Activated CD4-positive, alpha-beta T cell treated with anti-CD3 and anti-CD28 coated beads, Interleukin-2, Interleukin-6, amounts not matched to agents 100 ng/mL and 50 ng/mL, durations not matched to agents 16 hours and 8 hours (primary cell): Measurements from ENCODE around the gene TBC1D28.
"Not testable (repeated sequence)": the region's sequence is repeated elsewhere in the genome, so short reads cannot be mapped to it uniquely, and the experiment has no call there.

Experiments
- DNase-seq: peaks from one replicate; pipeline ENCODE4 v3.0.0-alpha.2; 2020

Gene TBC1D28

GRCh38 chr17:18644291-18644690 lies at the start of gene TBC1D28:
Gene TBC1D28, minus strand, starts transcription at chr17:18644391. Its CDS starts 3,039 bp downstream, at chr17:18641352.
- DNase-seq, result not testable (repeated sequence)

DNA sequence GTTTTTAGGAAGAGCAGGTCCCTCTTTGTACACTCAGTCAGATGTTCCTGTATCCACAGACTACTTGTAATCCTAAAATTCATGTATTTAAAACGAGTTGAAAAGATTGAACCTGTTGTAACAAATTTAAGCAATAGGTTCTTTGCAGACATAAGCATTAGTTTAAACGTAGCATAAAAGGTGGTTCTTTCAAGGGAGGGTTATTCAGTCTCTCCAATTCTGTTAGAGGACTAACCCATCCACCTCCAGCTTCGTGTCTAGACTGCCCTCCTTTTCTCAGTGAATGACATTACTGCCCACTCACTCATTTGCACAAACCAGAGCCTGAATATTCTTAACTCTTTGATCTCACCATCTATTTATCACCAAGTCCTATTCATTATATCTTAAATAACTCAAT lies 38.5 kb upstream of the TBC1D28 start:
- not testable (repeated sequence) for DNase-seq

GRCh38 chr17:18681767-18682571 lies 37.8 kb upstream of the TBC1D28 start, which contains the start of gene FOXO3B:
Gene FOXO3B, minus strand, starts transcription at chr17:18682314. Its CDS starts 663 bp downstream, at chr17:18681651.
- DNase-seq, result peak; percentile 82

DNA sequence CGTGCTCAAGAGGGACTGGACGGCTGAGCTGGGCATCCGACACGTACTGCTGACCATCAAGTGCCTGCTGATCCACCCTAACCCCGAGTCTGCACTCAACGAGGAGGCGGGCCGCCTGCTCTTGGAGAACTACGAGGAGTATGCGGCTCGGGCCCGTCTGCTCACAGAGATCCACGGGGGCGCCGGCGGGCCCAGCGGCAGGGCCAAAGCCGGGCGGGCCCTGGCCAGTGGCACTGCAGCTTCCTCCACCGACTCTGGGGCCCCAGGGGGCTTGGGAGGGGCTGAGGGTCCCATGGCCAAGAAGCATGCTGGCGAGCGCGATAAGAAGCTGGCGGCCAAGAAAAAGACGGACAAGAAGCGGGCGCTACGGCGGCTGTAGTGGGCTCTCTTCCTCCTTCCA lies 33.2 kb upstream of the TBC1D28 start:
- DNase-seq, result not testable (repeated sequence)

GRCh38 chr17:18676928-18677327 lies 32.7 kb upstream of the TBC1D28 start:
- DNase-seq, result not testable (repeated sequence)

DNA sequence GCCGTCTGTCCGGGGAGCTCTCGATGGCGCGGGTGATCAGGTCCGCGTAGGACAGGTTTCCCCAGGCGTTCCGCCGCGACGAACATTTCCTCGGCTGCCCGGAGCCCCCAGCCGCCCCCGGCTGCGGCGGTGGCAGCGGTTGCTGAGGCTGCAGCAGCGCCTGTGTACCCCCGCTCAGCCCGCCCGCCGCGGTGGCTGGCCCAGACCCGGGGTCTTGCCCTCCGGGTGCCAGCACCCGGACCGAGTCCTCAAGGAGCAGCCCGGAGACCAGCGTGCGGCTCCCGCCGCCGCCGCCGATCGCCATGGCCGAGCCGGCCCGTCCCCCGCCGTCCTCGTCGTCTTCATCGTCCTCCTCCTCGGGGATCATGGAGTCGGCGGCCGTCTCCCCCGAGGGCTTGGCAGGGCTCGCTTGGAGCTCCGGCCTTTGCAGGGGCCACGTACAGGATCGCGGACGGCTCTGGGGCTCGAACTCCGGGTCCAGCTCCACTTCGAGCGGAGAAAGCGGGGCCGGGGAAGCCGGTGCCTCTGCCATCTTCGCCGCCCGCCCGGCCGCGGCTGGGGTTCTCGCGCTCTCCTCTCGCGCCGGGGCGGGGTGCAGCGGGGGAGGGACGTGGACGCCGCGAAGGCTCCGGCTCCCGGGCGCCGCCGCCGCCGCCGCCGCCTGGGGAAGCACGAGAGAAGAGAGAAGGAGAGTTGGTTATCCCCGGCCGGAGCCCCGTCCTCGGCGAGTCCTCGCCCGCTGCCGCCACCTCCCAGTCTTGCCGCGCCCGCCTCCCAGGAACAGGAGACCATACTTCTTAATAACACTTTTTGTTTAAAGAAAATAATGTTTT lies 28.4 kb upstream of the TBC1D28 start:
- DNase-seq, result not testable (repeated sequence)

- not testable (repeated sequence) for DNase-seq
These were observed 24.4 kb upstream of the TBC1D28 start for GRCh38 chr17:18668625-18669024.

GRCh38 chr17:18667535-18667934 lies 23.3 kb upstream of the TBC1D28 start:
- DNase-seq, result not testable (repeated sequence)

DNA sequence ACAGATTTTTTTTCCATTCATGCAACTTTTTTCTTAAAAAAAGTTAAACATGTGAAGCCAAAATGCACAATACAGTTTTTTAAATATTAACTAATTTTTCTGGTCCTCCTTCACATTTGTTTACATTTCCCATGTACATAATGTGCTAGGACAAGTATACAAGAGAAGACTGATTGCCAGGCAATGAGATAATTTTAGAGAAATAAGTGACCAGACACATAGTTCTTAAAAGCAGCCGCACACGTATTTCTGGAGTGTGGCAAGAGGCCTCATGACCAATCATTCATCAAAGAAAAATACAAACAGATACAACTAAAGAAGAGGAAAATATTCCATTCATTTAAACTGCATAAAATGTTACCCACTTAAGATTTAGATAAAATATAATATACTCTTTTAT lies 22.1 kb upstream of the TBC1D28 start:
- not testable (repeated sequence) for DNase-seq

GRCh38 chr17:18661924-18662624 lies 17.9 kb upstream of the TBC1D28 start:
- not testable (repeated sequence) for DNase-seq

- not testable (repeated sequence) for DNase-seq
These were observed 5.9 kb upstream of the TBC1D28 start for GRCh38 chr17:18650094-18650493.

DNA sequence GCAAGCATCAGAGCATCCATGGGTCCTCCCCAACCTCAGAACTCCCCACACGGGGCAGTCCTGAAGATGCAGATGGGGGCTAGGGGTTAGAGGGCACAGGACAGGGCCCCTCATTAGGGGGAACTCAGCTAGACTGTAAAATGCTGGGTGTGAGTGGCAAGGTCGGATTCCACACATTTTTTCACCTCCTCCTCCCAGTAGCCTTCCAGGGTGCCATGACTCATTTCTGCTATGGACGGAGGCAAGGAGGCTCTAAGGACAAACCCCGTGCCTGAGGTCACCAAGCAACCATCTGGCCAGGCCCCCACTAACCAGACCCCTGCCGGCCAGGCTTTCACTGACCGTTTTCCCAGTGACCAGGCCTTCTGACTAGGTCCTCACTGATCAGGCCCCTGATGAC lies 1.1 kb downstream of the TBC1D28 start:
- not testable (repeated sequence) for DNase-seq

DNA sequence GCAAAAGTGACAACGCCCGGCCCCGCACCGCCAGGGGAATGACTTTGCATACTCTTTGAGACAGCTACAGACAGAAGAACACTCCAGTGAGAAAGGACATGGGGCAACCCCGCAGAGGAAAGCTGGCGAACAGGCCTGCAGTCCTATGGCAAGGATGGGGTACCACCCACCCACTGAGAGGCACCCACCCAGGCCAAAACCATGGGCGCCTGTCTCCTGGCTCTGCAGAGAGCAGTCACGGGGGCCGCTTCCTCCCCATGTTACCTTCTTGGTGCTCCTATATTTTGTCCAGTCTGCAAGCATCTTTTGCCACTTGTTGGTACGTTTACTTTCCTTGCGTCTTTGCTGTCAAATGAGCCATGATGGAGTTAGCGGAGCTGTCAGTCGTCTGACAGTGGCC lies 5.8 kb downstream of the TBC1D28 start:
- not testable (repeated sequence) for DNase-seq

DNA sequence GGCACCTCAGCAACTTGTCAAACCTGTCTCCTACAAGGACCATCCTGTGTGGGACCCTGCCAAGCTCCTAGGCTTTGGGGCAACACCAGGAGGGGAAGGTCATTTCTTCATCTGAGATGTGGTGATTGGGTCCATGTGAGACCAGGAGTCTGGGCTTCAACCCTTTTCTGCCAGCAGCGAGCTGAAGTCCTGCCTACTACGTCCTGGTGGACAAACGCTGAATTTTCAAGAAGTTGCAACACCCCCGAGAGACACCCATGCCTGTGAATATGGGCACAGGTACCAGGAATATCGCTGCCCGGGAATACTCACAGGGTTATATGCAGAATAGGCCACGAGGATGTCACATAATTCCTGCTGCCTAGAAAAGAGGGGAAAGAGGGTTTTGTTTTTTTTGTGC lies 8.0 kb downstream of the TBC1D28 start:
- not testable (repeated sequence) for DNase-seq

DNA sequence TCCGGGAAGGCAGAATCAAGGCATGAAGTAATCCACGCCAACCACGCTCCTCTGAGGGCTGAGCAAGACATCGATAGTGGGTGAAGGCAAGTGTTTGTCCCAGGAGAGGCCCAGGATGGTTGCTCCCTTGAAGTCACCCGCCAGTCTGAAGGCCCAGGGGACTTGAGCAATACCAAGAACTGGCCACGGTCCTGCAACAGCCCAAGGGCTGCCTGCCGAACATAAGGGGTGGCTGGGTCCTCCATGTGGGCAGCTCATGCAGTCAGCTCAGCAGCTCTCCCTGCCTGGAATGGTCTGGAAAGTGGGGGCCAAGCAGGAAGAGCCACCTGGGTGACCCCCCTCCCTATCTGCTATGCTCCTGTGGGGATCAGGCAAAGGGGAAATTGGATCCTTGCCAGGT lies 8.4 kb downstream of the TBC1D28 start:
- DNase-seq, result not testable (repeated sequence)

GRCh38 chr17:18634550-18635263 lies 9.5 kb downstream of the TBC1D28 start:
- not testable (repeated sequence) for DNase-seq

- no peak for DNase-seq
These were observed 17.9 kb downstream of the TBC1D28 start for GRCh38 chr17:18626152-18626870.

GRCh38 chr17:18625509-18626104 lies 18.6 kb downstream of the TBC1D28 start:
- peak; percentile 91 for DNase-seq

DNA sequence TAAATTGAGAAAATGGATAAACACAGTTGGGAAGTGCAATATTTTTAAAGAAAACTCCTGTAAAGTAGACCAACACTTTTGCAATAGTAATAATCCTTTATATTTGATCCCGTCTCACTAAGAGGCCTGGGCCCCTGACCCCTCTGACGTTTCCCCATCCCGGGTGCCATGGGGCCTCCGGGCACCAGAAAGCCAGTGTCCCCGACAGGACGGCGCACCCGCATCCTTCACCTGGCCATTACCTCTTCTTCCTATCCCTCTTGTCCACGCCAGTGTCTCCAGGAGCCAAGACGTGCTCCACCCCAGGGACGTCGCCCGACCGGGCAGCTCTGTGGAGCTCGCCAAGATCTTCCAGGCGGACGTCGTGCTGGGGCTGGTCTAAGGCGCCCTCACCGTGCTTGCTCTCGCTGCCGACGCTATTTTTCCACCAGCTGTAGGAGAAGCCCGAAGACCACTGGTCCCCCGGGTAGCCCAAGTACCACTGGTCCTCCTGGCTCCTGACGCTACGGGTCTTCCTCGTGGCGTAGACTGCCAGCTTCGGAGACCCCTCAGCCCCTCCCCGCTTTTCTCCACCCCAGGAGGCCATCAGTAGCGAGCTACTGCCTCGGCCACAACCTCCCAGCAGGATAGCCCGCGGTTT lies 19.2 kb downstream of the TBC1D28 start:
- not testable (repeated sequence) for DNase-seq

GRCh38 chr17:18617613-18618012 lies 26.6 kb downstream of the TBC1D28 start:
- DNase-seq, result not testable (repeated sequence)

DNA sequence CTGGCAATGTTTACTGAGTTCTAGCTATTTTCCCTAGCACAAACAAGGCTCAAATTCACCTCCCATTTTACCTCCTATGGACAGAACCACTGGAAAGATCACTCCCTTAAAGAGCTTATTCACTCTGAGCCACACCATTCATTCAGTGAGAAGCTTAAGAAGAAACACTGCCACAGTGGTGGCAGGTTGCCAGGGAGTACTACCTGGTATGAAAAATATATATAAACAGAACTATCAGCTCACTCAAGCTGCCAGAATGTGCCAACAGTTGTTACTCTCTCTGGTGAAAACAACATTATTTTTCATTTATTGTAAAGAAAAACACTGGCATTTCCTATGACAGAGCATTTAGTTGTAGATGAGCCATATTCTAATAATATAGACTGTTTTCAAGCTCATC lies 31.2 kb downstream of the TBC1D28 start:
- DNase-seq, result not testable (repeated sequence)
